Measurements from ENCODE around the gene ADORA2B.

GRCh38 chr17:15981208-15981607, 36.3 kb downstream of the ADORA2B start:
- TF ChIP-seq ZNF114 (CRISPR knock-in tag; IDR thresholded peaks at IDR 0.05) = no peak
- TF ChIP-seq CTCF (conservative IDR thresholded peaks at IDR 0.05; ENCODE audit: low read depth in 2 of 2) = no peak
- TF ChIP-seq EZH2 (IDR thresholded peaks at IDR 0.05; ENCODE audit: low read depth, unreplicated experiment) = no peak
- no peak for TF ChIP-seq POLR2AphosphoS5 (IDR thresholded peaks at IDR 0.05; ENCODE audit: low read depth)
- TF ChIP-seq REST (IDR thresholded peaks at IDR 0.05; ENCODE audit: unreplicated experiment) = no peak
- no peak for TF ChIP-seq STAT1 (IDR thresholded peaks at IDR 0.05; ENCODE audit: unreplicated experiment)
- no peak for TF ChIP-seq ZNF462 (CRISPR knock-in tag; IDR thresholded peaks at IDR 0.05)
- TF ChIP-seq JUNB (IDR thresholded peaks at IDR 0.05; ENCODE audit: unreplicated experiment) = no peak
- TF ChIP-seq, protein P1, sequence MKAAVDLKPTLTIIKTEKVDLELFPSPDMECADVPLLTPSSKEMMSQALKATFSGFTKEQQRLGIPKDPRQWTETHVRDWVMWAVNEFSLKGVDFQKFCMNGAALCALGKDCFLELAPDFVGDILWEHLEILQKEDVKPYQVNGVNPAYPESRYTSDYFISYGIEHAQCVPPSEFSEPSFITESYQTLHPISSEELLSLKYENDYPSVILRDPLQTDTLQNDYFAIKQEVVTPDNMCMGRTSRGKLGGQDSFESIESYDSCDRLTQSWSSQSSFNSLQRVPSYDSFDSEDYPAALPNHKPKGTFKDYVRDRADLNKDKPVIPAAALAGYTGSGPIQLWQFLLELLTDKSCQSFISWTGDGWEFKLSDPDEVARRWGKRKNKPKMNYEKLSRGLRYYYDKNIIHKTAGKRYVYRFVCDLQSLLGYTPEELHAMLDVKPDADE (IDR thresholded peaks at IDR 0.05) = no peak
- TF ChIP-seq EZH2phosphoT487 (IDR thresholded peaks at IDR 0.05; ENCODE audit: unreplicated experiment) = no peak
- TF ChIP-seq NANOG (IDR thresholded peaks at IDR 0.05; ENCODE audit: borderline replicate concordance) = no peak
- TF ChIP-seq ZNF331 (CRISPR knock-in tag; IDR thresholded peaks at IDR 0.05; ENCODE audit: low read depth) = no peak
